Placental pericyte (primary cell): ENCODE results near the gene DESI2. TPM values are rescaled to one million over a fixed set of nuclear protein-coding genes. Genes with fewer than 3 reads are reported as not detected.

Experiments used
- small RNA-seq: library from RNA; depleted of rRNA; stranded (forward); fragments of <200 nt; gene quantifications from one replicate; pipeline ENCODE3, GENCODE V24; 2012; ENCODE audit warnings: low replicate concordance
- total RNA-seq: library from RNA; depleted of rRNA; stranded (reverse); fragments of >200 nt; gene quantifications from 2 replicates; pipeline ENCODE4 v1.2.3, GENCODE V29; 2012

DESI2 gene
- 34.1 and 64.1 TPM in 2 replicates for total RNA-seq

DNA sequence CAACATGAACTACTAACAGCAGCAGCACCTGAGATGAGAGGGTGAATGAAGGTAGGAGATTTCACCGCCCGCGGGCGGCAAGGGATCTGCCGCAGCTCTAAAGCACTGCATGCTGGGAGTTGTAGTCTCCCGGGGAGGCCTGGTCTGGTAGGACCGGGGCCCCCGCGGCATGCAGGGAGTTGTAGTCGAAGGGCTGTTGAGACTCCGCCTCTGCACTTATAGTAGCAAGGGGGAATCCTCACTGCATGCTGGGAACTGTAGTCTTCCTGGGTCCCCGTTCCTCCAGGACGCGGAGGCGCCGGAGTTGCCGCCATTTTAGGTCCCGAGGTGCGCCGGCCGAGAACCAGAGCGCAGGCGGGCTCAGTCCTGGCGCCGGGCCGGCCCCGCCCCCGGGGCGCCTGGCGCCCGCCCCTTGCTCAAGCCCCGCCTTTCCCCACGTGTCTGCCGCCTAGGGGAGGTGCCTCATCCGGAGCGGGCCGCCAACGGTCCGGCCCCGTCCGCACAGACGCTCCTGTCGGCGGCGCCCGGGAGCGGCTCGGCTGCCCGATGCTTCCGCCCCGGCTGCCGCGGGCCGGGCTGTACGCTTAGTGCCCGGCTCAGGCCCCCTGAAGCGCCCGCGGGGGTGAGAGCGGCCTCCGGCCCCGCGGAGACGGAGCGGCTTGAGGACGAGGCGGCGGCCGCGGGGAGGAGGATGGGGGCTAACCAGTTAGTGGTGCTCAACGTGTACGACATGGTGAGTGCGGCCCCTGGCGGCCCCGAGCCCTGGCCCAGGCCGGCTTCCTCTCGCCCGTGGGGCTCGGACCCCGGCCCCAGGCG, at the start of gene DESI2:
DESI2 (plus strand) TSS at position 504 of the 816 bp plus-strand sequence; CDS start at position 692, 188 bp downstream.

Small RNA genes within 50 kb of the gene (small RNA-seq; reads per million reads assigned to genes)
- gene AL451007.1, result not detected

Other genes starting within 250 kb of the DESI2 start
- 42.0 and 60.3 TPM in 2 replicates for gene ADSS2, start 201.2 kb upstream of the DESI2 start, total RNA-seq
- 0.66 and 1.3 TPM in 2 replicates for gene CATSPERE, start 191.9 kb upstream of the DESI2 start, total RNA-seq
- 14.9 and 20.2 TPM in 2 replicates for gene COX20, start 182.5 kb downstream of the DESI2 start, total RNA-seq
- gene HNRNPU, start 211.4 kb downstream of the DESI2 start, total RNA-seq, result 348 and 357 TPM in 2 replicates